Smooth muscle cell (in vitro differentiated cells): ENCODE measurements around the gene RPL27A. TPM values are rescaled to one million over a fixed set of nuclear protein-coding genes. Genes with fewer than 3 reads are reported as not detected.

Experiments used
- DNase-seq: peaks from one replicate; lab custom pipeline; 2025; ENCODE audit not compliant: unreplicated experiment; lab: John Stamatoyannopoulos, UW
- H2AFZ ChIP-seq: fragments of 200-600 bp; sonication (generic); 2 replicates; pipeline ENCODE4 v1.6.0; 2016; ENCODE audit warnings: antibody characterized with exemption, low read depth, mild to moderate bottlenecking
- H3F3A ChIP-seq: fragments of 200-600 bp; sonication (generic); 2 replicates; pipeline ENCODE4 v1.6.0; 2017; ENCODE audit warnings: antibody characterized with exemption, low read depth
- H3K27ac ChIP-seq: fragments of 200-600 bp; sonication (generic); 2 replicates; pipeline ENCODE4 v1.5.1; 2016; ENCODE audit warnings: low read depth, mild to moderate bottlenecking
- H3K27me3 ChIP-seq: fragments of 200-600 bp; sonication (generic); 2 replicates; pipeline ENCODE4 v1.6.1; 2016; ENCODE audit warnings: low read depth, mild to moderate bottlenecking
- H3K36me3 ChIP-seq: fragments of 200-600 bp; sonication (generic); 2 replicates; pipeline ENCODE4 v1.5.1; 2016; ENCODE audit warnings: low read depth
- H3K4me1 ChIP-seq: fragments of 200-600 bp; sonication (generic); 2 replicates; pipeline ENCODE4 v1.5.1; 2016; ENCODE audit warnings: low read depth
- H3K4me2 ChIP-seq: fragments of 200-600 bp; sonication (generic); 2 replicates; pipeline ENCODE4 v1.6.0; 2016; ENCODE audit warnings: mild to moderate bottlenecking
- H3K4me3 ChIP-seq: fragments of 200-600 bp; sonication (generic); 2 replicates; pipeline ENCODE4 v1.5.1; 2016; ENCODE audit warnings: mild to moderate bottlenecking
- H3K79me2 ChIP-seq: fragments of 200-600 bp; sonication (generic); 2 replicates; pipeline ENCODE4 v1.6.0; 2016; ENCODE audit warnings: low read depth, mild to moderate bottlenecking
- H3K9ac ChIP-seq: fragments of 200-600 bp; sonication (generic); 2 replicates; pipeline ENCODE4 v1.6.0; 2016; ENCODE audit warnings: low read depth
- H3K9me3 ChIP-seq: fragments of 200-600 bp; sonication (generic); replicated peaks from 2 replicates; pipeline ENCODE4 v1.5.1; 2016; ENCODE audit warnings: low read depth
- H4K20me1 ChIP-seq: fragments of 200-600 bp; sonication (generic); 2 replicates; pipeline ENCODE4 v1.6.0; 2016; ENCODE audit warnings: low read depth
- WGBS: methylation state at CpG from one replicate; pipeline ENCODE4 v1.1.7; 2016; ENCODE audit warnings: low lambda C conversion rate; 5-methylcytosine and 5-hydroxymethylcytosine counted together
- polyA plus RNA-seq: library from polyadenylated mRNA; unstranded; fragments of >200 nt; fragmentation: Nextera tagmentation; extraction: Ambion mirVana; gene quantifications from 2 replicates; pipeline ENCODE4 v1.2.1, GENCODE V29; 2016
- total RNA-seq: library from RNA; depleted of rRNA; stranded (reverse); fragments of >200 nt; gene quantifications from 2 replicates; pipeline ENCODE4 v1.2.3, GENCODE V29; 2014
- TF ChIP-seq, protein P1 (sequence below): fragments of 200-600 bp; sonication (generic); IDR thresholded peaks from 2 replicates; pipeline ENCODE4 v1.5.1; 2017; ENCODE audit warnings: borderline replicate concordance, mild to moderate bottlenecking, antibody characterized with exemption; ENCODE audit not compliant: insufficient read depth, poor library complexity, severe bottlenecking

The RPL27A gene
- total and polyA plus RNA-seq, 2 experiments from 2014 or later: 817 to 1,140 TPM

DNA sequence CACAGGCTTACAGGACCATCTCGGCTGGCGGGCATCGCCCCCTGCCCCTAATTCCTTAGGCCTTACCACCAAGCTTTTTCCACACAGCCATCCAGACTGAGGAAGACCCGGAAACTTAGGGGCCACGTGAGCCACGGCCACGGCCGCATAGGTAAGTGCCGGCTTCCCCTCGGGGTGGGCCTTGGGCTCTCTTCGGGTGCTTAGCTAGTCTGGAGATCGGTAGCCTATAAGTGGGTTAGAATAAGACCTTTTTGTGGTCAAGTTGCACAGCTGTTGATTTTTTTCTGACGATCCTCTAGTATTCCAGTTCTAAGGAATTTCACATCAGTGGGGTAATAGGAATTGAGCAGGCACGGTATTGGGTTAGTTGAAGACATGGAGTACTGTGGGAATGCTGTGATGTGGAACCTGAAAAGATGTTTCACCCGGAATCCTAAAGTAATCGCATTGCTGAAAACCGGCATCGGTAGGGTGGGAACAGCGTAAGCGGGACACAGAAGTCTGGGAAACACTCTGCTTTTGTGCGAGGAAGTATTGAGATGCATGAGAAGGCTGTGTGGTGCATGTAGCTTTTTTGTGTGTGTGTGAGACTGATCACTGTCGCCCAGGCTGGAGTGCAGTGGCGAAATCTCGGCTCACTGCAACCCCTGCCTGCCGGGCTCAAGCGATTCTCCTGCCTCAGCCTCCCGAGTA is 669 bp downstream of the RPL27A start:
- no peak for DNase-seq
- peaks cover 34% of the 10 kb centered on the region for H4K20me1 ChIP-seq
- H3K9ac ChIP-seq: peak overlapping the region; percentile 98
- H3F3A ChIP-seq: peaks cover 34% of the 10 kb centered on the region
- no peak overlapping the region for H2AFZ ChIP-seq
- 4% methylated on average over 27 of the region's 27 CpGs for WGBS
- H3K9me3 ChIP-seq: no peaks in the 10 kb centered on the region
- H3K4me2 ChIP-seq: peak overlapping the region; percentile 96
- peak overlapping the region; percentile 88 for H3K27ac ChIP-seq
- no peaks in the 10 kb centered on the region for H3K36me3 ChIP-seq
- H3K4me3 ChIP-seq: peak overlapping the region; percentile 85
- H3K79me2 ChIP-seq: peaks cover 25% of the 10 kb centered on the region
- no peaks in the 10 kb centered on the region for H3K27me3 ChIP-seq
- H3K4me1 ChIP-seq: peaks cover 26% of the 10 kb centered on the region
- TF ChIP-seq, protein P1, sequence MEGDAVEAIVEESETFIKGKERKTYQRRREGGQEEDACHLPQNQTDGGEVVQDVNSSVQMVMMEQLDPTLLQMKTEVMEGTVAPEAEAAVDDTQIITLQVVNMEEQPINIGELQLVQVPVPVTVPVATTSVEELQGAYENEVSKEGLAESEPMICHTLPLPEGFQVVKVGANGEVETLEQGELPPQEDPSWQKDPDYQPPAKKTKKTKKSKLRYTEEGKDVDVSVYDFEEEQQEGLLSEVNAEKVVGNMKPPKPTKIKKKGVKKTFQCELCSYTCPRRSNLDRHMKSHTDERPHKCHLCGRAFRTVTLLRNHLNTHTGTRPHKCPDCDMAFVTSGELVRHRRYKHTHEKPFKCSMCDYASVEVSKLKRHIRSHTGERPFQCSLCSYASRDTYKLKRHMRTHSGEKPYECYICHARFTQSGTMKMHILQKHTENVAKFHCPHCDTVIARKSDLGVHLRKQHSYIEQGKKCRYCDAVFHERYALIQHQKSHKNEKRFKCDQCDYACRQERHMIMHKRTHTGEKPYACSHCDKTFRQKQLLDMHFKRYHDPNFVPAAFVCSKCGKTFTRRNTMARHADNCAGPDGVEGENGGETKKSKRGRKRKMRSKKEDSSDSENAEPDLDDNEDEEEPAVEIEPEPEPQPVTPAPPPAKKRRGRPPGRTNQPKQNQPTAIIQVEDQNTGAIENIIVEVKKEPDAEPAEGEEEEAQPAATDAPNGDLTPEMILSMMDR: no peak

DNA sequence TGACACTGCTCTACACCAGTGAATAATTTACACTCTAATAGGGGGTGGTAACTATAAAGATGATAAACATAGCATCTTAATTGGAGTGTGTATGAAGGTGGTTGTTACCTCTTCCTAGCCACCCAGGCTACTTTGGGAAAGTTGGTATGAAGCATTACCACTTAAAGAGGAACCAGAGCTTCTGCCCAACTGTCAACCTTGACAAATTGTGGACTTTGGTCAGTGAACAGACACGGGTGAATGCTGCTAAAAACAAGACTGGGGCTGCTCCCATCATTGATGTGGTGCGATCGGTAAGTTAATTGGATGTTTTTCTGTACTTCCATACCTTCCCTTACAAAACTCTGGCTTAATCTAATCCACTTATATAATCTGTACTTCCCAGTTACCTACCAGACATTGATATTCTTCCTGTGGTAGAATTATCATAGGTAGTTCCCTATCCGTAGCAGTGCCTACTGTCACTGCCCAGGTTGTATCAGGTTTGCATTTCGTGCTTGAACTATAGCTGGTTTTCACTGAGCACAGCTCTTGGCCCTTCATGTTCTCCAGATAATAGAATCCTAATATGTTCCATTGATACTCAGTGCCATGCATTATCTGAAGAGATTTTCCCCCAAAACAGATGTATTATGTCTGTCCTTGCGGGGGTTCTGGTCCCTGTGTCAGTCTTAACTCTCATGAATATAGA is 2.2 kb downstream of the RPL27A start:
- Histone ChIP-seq H3F3A (peaks cover 48% of the 10 kb centered on the region), H2AFZ (no peak overlapping the region), H3K9me3 (no peaks in the 10 kb centered on the region), H3K4me3 (peak overlapping the region; percentile 85), H4K20me1 (peaks cover 34% of the 10 kb centered on the region), H3K27me3 (no peaks in the 10 kb centered on the region), H3K27ac (peak overlapping the region; percentile 88), H3K4me2 (peak overlapping the region; percentile 96), H3K9ac (peak overlapping the region; percentile 98), H3K4me1 (peaks cover 37% of the 10 kb centered on the region), H3K79me2 (peaks cover 25% of the 10 kb centered on the region), H3K36me3 (no peaks in the 10 kb centered on the region)
- 90% methylated on average over 6 of the region's 6 CpGs for WGBS
- TF ChIP-seq, protein P1: no peak
- no peak for DNase-seq

- Histone ChIP-seq H3K27ac (peak overlapping the region; percentile 88), H4K20me1 (peaks cover 37% of the 10 kb centered on the region), H3F3A (peaks cover 54% of the 10 kb centered on the region), H3K9me3 (no peaks in the 10 kb centered on the region), H3K9ac (no peak overlapping the region), H3K79me2 (peaks cover 25% of the 10 kb centered on the region), H3K4me3 (no peak overlapping the region), H3K36me3 (no peaks in the 10 kb centered on the region), H3K27me3 (no peaks in the 10 kb centered on the region), H2AFZ (no peak overlapping the region), H3K4me1 (peaks cover 41% of the 10 kb centered on the region), H3K4me2 (peak overlapping the region; percentile 96)
- TF ChIP-seq, protein P1: no peak
- no peak for DNase-seq
- 84% methylated on average over 7 of the region's 7 CpGs for WGBS
Observed at GRCh38 chr11:8685306-8685705, 2.7 kb downstream of the RPL27A start.
